HL-60/S4 (cell line): ENCODE data around the gene TMIGD1.

Experiments used
- in situ Hi-C: fragments of 300-500 bp; cut with MboI; formaldehyde crosslinking; loops from 2 replicates; pipeline ENCODE4 v1.14.3; 2022; ENCODE audit warnings: low sequenced_read_pairs

TMIGD1 gene, protein sequence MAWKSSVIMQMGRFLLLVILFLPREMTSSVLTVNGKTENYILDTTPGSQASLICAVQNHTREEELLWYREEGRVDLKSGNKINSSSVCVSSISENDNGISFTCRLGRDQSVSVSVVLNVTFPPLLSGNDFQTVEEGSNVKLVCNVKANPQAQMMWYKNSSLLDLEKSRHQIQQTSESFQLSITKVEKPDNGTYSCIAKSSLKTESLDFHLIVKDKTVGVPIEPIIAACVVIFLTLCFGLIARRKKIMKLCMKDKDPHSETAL

DNA sequence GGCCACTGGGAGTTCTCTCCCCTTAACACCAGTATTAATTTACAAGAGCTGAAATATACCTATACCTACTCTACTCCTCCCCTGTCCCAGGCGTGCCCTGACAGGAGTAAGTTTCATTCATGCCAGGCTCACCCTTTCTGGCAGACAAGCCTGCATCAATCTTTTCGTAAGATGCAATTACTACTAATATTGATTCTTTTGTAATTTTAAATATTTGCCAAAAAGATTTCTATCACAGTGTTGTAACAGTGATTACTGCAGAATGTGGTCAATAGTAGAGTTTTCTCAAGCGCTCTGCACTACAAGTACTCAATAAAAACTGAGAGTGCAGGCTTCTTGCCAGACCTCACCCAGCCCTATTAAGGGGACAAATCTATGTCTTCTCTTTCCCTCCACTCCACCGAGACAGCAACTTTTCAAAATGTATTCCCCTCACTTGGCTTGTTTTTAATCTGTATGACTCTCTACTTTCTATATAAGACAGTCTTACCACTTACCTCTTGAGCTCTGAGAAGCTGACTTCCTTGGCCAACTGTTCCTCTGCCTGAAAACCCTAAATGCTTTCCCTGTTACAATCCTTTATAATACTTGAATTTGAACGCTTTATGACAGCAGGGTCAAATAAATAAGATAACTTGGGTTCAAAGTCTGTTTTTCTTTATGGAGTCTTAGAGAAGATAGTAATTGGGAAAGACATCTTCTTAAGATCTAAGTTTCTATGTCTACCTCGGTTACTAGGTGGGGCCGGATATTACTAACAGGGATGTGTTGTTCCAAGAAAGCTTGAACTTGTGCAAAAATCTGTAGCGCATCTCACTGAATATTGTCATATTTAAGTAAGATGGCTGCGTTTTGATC is at the start of gene TMIGD1:
TMIGD1 (minus strand) TSS at position 555 of the 858 bp plus-strand sequence. CDS start 1,924 bp downstream, outside the sequence.
- in situ Hi-C loops: loop anchor here (10.0 to 25.0 kb wide), 2 partner anchors 229 to 379 kb away; no protein-coding TSS in a partner anchor

DNA sequence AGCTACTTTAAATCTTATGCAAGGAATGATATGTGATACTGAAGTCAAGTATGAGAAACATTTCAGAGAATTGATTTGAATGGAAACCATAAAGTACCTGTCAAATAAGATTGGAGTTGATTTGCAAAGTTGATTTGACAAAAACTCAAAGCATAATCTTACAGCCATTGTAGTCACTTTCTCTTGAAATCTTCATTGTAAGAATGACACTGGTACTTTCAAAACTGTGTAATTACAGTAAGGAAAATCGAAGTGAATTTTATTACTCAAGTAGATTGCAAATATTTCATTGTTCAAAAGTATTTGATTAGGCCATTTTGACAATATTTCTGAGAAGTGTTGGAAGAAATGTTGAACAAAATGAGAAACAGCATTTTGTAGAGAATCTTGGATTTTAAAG is 48.5 kb upstream of the TMIGD1 start:
- in situ Hi-C loops: no loop called here

DNA sequence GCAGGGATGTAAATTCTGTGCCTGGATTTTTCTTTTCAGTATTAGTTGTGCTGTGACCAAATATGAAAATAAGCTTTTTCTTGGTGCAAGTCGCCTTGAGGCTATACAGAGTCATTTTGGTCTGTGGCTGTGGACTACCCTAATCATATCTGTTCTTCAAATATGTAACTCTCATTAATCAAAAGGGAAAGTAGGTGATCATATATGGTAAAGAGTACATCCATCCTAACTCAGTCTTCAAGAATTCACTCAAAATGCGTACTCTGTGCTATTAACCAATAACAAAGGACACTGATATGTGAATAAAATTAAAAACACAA is 47.4 kb upstream of the TMIGD1 start:
- in situ Hi-C loops: no loop called here

DNA sequence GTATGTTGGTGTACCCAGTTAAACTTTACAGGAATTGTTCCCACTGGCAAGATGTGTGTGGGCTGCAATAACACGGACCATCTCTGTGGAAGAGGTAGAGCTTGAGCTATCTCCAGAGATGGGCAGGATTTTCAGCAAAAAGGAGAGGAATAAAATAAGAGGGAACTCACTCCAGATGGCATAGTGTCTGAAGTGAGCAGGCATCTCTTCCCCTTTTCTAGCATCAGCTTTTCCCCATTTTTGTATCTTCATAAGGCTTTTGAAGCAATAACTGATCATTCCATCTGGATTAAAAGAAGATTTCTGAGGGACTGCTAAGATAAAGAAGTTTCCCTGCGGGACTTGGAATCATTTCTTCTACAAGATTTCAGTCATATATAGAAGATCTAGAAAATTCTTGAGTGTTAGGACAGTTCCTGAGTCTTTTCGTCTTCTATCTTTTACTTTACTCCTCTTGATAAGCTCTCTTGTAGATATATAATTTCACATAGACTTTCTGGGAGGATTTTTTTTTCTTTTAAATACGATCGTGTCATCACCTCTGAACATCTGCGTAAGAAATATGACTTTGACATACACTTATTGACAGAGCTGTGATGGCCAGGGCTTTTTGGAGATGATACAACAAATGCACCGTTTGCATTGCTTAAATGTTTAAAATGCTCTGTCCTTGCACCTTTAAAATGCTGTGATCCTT is 46.9 kb upstream of the TMIGD1 start:
- in situ Hi-C loops: no loop called here

DNA sequence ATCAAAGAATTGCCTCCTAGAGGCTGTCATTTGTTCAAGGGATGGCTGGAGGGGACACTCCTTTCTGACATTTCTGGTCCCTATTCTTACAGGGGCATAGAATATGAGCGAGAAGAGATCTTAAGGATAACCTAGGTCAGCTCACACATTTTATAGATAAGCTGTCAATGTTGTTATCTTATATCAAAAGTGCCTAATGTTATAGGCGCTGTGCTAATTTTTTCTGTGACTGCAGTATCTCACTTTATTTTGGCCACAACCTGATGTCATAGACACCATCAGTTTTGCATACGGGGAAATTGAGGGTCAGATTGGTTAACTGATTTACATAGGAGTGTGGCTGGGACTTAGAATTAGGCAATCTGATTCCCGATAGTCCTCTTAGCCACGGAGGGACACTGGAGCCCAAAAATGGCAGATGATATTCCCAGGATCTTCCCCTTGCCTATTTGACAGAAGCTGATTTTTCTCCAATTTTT is 46.1 kb upstream of the TMIGD1 start:
- in situ Hi-C loops: no loop called here

DNA sequence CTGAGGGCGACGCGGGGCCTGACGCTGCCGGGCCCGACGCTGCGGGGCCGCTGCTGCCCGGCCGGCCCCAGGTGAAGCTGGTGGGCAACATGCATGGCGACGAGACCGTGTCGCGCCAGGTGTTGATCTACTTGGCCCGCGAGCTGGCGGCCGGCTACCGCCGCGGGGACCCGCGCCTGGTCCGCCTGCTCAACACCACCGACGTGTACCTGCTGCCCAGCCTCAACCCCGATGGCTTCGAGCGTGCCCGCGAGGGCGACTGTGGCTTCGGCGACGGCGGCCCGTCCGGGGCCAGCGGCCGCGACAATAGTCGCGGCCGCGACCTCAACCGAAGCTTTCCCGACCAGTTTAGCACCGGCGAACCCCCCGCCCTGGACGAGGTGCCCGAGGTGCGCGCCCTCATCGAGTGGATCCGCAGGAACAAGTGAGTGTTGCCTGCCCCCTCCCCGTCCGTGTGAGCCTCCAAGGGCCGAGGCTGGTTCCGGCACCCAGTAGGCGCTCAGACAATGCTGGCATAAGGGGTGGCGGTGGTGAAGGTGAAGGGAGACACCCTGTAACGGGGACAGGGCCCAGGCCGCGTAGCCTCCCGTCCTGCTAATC is 45.5 kb upstream of the TMIGD1 start:
- in situ Hi-C loops: no loop called here

DNA sequence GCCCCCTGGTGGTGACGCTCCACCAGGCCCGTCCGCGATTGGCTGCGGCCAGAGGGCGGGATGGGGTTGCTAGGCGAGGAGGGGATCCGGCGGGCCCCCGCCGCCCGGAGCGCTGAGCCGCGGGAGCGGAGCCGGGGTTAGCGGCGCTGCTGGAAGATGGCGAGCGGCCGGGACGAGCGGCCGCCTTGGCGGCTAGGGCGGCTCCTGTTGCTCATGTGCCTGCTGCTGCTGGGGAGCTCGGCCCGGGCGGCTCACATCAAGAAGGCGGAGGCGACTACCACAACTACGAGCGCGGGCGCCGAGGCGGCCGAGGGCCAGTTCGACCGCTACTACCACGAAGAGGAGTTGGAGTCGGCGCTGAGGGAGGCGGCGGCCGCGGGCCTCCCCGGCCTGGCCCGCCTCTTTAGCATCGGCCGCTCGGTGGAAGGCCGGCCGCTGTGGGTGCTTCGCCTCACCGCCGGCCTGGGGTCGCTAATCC is 45.0 kb upstream of the TMIGD1 start, which contains the start of gene CPD:
CPD (plus strand) TSS at position 103 of the 478 bp plus-strand sequence; CDS start at position 157, 54 bp downstream.
- in situ Hi-C loops: no loop called here

DNA sequence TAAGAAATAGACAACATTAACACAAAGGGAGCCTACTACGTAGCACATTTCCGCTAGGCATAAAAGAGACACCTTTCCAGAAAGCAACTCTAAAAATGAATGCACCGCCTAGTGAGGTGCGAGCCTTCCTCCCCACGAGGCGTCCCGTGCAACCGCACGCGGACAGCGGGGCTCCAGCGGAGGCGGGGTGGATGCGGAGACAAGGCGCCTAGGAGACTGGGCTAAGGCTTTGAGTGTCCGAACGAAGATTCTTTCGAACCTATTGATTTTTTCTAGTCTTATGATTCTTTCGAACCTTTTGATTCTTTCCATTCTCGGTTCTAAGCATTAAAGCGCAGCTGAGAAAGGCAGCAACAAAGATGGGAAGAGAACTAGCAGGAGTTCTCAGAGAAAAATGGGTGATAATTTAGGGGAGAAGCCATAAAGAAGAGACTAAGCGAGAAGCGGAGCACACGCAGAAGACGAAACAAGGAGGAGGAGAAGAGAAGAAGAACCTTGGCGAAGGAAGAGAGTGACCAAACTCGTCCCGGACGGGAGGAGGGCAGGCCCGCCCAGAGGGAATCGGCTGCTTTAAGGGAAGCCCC is 44.5 kb upstream of the TMIGD1 start:
- in situ Hi-C loops: no loop called here

DNA sequence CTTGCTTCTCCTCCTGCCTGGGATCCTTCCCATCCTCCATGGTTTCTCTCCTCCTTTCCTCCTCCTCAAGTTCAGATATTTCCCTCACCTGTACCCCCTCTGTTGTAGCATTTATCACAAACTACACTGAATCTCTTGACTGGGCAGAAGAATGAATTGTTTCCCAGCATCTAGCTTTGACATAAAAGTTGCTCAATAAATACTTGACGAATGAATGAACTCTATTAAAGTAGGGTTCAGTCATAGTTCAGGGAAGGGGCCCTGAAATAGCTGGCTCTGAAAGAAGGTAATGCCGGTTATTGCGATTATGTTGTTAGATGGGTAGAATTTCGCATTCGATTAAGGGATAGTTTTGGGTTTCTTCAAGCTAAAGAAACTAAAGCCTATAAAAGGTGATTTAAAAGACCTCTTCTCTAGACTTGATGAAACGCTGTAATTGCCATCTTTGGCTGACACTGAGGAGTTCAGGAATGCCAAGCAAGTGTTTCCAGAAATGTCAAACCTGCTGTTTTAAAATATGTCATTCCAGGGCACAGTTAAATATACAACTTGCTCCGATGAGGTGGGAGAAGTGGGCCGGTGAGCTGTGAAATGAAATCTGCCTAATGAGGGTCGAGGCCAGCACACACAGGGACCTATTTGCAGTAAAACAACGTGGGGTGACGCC is 43.9 kb upstream of the TMIGD1 start:
- in situ Hi-C loops: no loop called here

DNA sequence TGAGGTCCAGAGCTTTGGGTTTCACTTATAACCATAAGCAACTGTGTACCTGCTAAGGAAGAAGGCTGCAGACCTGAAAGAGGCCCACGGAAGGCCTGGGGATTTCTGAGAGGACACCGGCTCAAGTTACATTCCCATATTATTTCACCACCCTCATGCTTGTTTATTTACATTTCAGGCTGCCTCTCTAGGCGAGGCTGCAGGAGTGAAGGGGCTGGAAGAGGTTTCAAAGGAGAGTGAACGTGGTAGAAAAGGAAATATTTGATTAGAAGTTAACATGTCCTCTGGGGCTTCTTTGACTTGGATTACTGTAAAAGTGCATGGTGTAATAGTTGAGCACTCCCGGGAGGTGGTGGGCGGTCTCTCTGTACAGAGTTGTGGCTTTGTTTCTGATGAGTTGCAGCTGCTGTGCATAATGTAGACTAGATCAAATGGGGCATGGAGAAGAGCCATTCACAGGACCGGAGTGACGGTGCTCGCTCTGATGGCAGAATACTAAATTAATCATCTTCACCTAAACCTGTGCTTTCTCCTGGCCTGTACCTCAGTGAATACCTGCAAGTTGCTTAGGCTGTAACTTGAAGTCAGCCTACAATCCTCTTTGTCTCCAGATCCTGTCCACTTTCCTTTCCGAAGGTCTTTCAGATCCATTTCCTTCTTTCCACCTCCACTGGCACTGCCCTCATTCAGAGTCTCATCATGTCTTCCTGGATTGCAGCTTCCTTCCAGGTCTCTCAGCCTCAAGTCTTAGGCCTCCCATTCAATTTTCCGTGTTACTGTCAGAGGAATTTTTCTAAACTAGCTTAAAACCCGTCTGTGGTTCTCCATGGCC is 43.0 kb upstream of the TMIGD1 start:
- in situ Hi-C loops: no loop called here

DNA sequence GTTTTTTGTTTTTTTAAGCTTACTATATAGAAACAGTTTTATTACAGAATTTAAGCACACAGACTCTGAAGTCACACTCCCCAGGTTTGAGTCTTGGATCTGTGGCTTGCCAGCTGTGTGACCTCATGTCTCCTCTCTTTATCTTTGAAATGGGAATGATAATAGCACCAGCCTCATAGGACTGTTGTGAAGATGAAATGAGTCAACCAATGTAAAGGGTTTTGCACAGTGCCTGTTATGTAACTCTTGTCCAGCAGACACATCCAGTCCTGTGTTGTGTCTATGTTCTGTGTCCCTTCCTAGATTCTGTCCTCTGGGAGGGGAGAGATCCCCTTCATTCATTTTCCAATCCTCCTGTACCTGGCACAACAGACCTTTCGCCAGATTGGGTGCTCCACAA is 41.8 kb upstream of the TMIGD1 start:
- in situ Hi-C loops: no loop called here

DNA sequence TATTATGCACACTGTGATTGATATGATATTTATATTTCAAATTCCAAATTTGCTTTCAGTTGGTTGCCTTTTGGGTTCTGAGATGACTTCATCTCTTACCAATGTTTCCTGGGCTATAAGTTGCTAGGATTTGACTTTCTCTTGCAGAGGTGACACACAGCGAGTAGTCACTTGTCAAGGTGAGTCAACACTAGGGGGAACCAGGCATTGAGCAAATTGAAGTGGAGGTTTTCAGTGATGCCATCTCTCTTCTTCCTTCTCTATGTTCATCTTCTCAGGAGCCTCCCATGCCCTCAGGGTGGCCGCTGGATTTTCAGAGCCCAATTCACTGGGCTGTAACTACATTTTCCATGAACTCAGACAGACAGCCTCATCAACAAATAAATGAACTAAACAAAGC is 38.9 kb upstream of the TMIGD1 start:
- in situ Hi-C loops: no loop called here

DNA sequence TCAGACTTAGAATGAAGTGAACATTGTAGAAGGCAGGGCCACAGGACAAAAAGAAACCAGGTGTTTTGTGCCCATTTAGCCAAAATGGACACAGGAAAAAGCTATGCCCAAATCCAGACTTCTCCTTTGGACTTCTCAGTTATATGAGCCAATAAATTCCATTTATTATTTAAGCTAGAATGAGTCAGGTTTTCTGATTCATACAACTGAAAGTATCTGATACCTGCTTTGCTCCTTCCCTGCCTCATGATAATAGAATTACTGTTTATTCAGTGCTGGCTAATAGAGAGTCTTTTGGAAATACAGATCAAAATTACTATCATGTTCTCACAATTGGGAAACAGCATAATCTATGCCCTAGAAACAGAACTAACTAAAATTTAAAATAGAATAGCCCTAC is 36.1 kb upstream of the TMIGD1 start:
- in situ Hi-C loops: no loop called here

DNA sequence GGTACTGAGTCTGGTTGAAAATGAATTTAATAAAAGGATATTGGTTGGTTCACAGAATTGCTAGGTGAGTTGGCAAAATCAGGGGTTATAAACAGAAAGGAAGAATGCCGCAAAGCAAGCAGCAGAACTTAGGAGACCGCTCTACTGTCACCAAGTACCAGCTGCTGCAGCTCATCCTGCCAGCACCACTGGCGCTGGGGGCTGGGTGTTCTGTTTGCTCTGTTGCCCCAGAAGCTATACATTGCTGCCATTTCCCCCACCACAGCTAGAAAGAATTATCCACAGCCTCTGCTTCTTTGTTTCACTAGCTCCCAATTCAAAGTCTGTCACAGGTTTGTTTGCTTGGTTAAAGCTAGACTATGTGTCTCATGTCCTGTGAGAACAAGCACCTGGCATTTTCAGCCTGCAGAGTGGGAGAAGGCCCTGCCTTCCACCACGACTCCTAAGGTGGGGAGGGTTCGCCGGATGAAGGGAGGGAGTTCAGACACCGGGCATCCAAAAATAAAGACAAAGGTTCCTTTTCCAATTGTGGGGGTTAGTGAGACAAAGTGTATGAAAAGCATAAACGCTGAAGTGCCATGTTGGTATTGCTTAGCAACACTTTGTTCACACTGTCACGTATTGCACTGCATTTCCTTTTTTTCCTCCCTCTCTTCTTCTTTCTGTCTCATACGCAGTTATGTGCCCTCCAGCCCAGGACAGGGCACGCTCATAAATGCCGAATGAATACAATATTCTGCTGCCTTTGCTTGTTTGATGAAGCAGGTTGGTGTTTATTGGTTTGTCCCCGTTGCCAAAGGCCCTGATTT is 35.3 kb upstream of the TMIGD1 start:
- in situ Hi-C loops: no loop called here

DNA sequence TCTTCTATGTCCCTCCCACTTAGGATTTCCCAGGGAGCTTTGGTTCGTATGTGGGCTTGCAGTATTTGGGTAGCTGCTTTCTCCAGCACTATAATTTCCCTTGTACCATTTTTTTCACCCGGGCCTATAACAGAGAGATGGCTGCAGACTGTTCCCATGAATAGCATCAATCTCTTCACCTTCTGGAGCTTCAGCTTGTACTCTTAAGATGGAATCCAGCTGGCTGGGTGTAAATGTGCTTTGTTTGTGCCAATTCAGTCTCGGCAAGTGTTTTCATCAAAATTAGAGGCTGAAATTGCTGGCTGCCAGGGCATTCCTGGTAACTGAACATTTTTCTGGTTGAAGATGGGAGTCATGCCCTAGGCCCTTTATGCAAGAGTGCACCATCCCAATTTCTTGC is 32.7 kb upstream of the TMIGD1 start:
- in situ Hi-C loops: no loop called here

DNA sequence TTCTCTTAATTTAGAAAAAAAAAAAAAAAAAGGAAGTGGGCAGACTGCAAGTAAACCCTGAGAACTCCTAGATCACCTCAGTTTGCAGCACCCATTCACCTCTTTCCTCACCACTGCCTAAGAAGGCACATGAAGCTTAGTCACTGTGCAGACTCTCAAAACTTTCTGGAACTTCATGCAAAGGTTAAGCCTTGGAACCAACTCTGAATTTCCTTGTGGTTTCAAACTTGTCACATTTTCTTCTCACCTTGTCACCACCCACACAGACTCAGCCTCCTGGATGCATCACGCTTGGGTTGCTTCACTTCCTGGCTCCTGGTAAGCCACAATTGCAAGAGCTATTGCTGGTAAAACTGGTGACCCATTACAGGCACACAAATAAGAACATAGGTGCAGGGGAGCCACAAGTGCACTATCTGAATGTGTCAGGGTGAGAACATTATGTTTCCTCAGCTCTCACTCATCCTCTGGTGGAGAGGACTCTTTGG is 29.9 kb upstream of the TMIGD1 start:
- in situ Hi-C loops: no loop called here

DNA sequence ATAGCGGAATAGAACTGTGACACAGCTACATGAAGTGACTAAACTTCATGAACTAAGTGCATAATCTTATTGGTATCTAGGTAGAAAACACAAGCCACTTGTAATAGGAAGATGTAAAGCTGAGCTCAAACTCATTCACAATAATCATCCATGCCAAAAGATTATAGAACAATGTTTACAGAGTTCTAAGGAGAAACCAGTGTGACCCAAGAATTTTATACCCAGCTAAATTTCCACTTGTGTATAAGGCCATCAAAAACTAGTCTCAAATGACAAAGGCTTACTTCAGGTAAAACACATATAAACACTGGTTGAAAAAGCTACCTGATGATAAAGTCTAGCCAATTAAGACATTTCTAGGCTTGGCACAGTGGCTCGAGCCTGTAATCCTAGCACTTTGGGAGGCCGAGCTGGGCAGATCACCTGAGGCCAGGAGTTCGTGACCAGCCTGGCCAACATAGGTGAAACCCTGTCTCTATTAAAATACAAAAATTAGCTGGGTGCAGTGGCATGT is 28.0 kb upstream of the TMIGD1 start:
- in situ Hi-C loops: no loop called here
